Endothelial cell of umbilical vein (primary cell): ENCODE measurements around the gene FOXP1. TPM values are rescaled to one million over a fixed set of nuclear protein-coding genes. Genes with fewer than 3 reads are reported as not detected.

Source experiments
- BruUV-seq: library from RNA; stranded (reverse); fragments of 400-500 nt; replicated peaks from 2 replicates; lab custom pipeline; 2021; lab: Mats Ljungman, UMichigan
- CTCF ChIA-PET: fragments of 300-600, 350-600 bp; sonication (Branson Sonifier 250); formaldehyde crosslinking; loops from one replicate; lab custom pipeline; 2021; ENCODE audit warnings: antibody characterized with exemption, inconsistent platforms; lab: Charles Lee
- POLR2A ChIA-PET: fragments of 300-600, 350-600 bp; sonication (Branson Sonifier 250); formaldehyde crosslinking; loops from one replicate; lab custom pipeline; 2021; ENCODE audit warnings: antibody characterized with exemption, inconsistent platforms; lab: Charles Lee
- DNase-seq: peaks from one replicate; pipeline ENCODE4 v3.0.0-alpha.2; 2011; ENCODE audit warnings: low read depth, low spot score
- FAIRE-seq: peaks from 2 replicates; lab custom pipeline; 2011; peaks lifted over from hg19 to GRCh38; lab: Jason Lieb, UNC
- H2AFZ ChIP-seq: 2 replicates; pipeline ENCODE4 v1.6.0; 2012; ENCODE audit warnings: low read depth, low read length, control low read depth, inconsistent platforms
- H3K27ac ChIP-seq: 2 replicates; pipeline ENCODE4 v1.5.1; 2011; ENCODE audit warnings: low read depth, mild to moderate bottlenecking, control low read depth, low read length, moderate library complexity; ENCODE audit not compliant: insufficient read depth
- H3K27me3 ChIP-seq, 2 experiments: 2 replicates each; pipeline versions ENCODE4 v1.6.0 to v1.6.1; 2011; ENCODE audit warnings: low read length in 2 of 2, mixed read lengths in 1 of 2; ENCODE audit not compliant: control insufficient read depth in 2 of 2, insufficient read depth in 2 of 2
- H3K36me3 ChIP-seq, 2 experiments: 2 replicates in 1 of 2; 3 replicates in 1 of 2; pipeline ENCODE4 v1.5.1; 2011; ENCODE audit warnings: low read length in 2 of 2, mild to moderate bottlenecking in 1 of 2, moderate library complexity in 1 of 2; ENCODE audit not compliant: control insufficient read depth in 2 of 2, insufficient read depth in 2 of 2; ENCODE audit errors: extremely low read depth in 1 of 2
- H3K4me1 ChIP-seq: 3 replicates; pipeline ENCODE4 v1.5.1; 2011; ENCODE audit warnings: mild to moderate bottlenecking, low read length; ENCODE audit not compliant: control insufficient read depth, insufficient read depth; ENCODE audit errors: extremely low read depth
- H3K4me2 ChIP-seq: 2 replicates; pipeline ENCODE4 v1.6.1; 2011; ENCODE audit warnings: low read length, control low read depth, mixed read lengths; ENCODE audit not compliant: insufficient read depth
- H3K4me3 ChIP-seq, 3 experiments: fragments of 200-600 bp in 1 of 3; sonication (generic), shearing (Covaris generic) in 1 of 3; replicated peaks in 1 of 3; 2 replicates each; pipeline ENCODE4 v1.5.1; 2011 to 2016; ENCODE audit warnings: control low read depth in 3 of 3, low read length in 3 of 3, mild to moderate bottlenecking in 2 of 3, inconsistent platforms in 1 of 3, low read depth in 1 of 3, moderate library complexity in 1 of 3; ENCODE audit not compliant: insufficient read depth in 1 of 3
- H3K79me2 ChIP-seq: 2 replicates; pipeline ENCODE4 v1.6.0; 2012; ENCODE audit warnings: low read length, inconsistent platforms; ENCODE audit not compliant: control insufficient read depth, insufficient read depth
- H3K9ac ChIP-seq: replicated peaks from 2 replicates; pipeline ENCODE3; 2011; ENCODE audit warnings: low read length, control low read depth; ENCODE audit not compliant: insufficient read depth; ENCODE audit errors: extremely low read depth
- H3K9me1 ChIP-seq: replicated peaks from 3 replicates; pipeline ENCODE4 v1.6.0; 2011; ENCODE audit warnings: mild to moderate bottlenecking, low read length; ENCODE audit not compliant: control insufficient read depth, insufficient read depth; ENCODE audit errors: extremely low read depth
- H3K9me3 ChIP-seq: replicated peaks from 2 replicates; pipeline ENCODE4 v1.5.1; 2012; ENCODE audit warnings: low read length, inconsistent platforms; ENCODE audit not compliant: control insufficient read depth, insufficient read depth
- H4K20me1 ChIP-seq: replicated peaks from 2 replicates; pipeline ENCODE3; 2011; ENCODE audit warnings: mild to moderate bottlenecking, low read length; ENCODE audit not compliant: control insufficient read depth, insufficient read depth; ENCODE audit errors: extremely low read depth
- CTCF ChIP-seq, 2 donors: IDR thresholded peaks; 1 replicate in 1 of 2; 2 replicates in 1 of 2; pipeline ENCODE4 v1.5.1; 2011; ENCODE audit warnings: low read length in 2 of 2, mild to moderate bottlenecking in 2 of 2, moderate library complexity in 2 of 2, control low read depth in 1 of 2, inconsistent platforms in 1 of 2, low read depth in 1 of 2; ENCODE audit not compliant: insufficient read depth in 1 of 2; ENCODE audit errors: extremely low read depth in 1 of 2
- EZH2 ChIP-seq: IDR thresholded peaks from 2 replicates; pipeline ENCODE4 v1.6.1; 2012; ENCODE audit warnings: borderline replicate concordance, low read depth, mild to moderate bottlenecking, moderate library complexity, low read length, inconsistent platforms; ENCODE audit not compliant: severe bottlenecking
- FOS ChIP-seq: IDR thresholded peaks from 2 replicates; pipeline ENCODE4 v1.6.1; 2011; ENCODE audit warnings: mild to moderate bottlenecking, low read length, moderate library complexity, borderline replicate concordance; ENCODE audit not compliant: insufficient read depth
- GATA2 ChIP-seq: IDR thresholded peaks from 2 replicates; pipeline ENCODE4 v1.7.0; 2011; ENCODE audit warnings: low read depth, mild to moderate bottlenecking, moderate library complexity, mixed read lengths, low read length; ENCODE audit not compliant: insufficient read length, insufficient read depth
- JUN ChIP-seq: IDR thresholded peaks from 2 replicates; pipeline ENCODE4 v1.6.1; 2011; ENCODE audit warnings: borderline replicate concordance, low read depth; ENCODE audit not compliant: insufficient read length, insufficient read depth
- MAX ChIP-seq: IDR thresholded peaks from 2 replicates; pipeline ENCODE4 v1.6.1; 2011; ENCODE audit not compliant: insufficient read depth, insufficient read length
- MYC ChIP-seq: IDR thresholded peaks from one replicate; pipeline ENCODE4 v1.6.1; 2011; ENCODE audit warnings: mild to moderate bottlenecking, low read depth, low read length
- POLR2A ChIP-seq: IDR thresholded peaks from 2 replicates; pipeline ENCODE4 v1.6.1; 2012; ENCODE audit warnings: low read depth, mild to moderate bottlenecking, control low read depth, low read length
- POLR2AphosphoS5 ChIP-seq: IDR thresholded peaks from 2 replicates; pipeline ENCODE4 v1.6.1; 2012; ENCODE audit warnings: low read depth, mild to moderate bottlenecking, control low read depth, low read length, moderate library complexity; ENCODE audit not compliant: insufficient read depth
- dilution Hi-C: fragments of 300-500 bp; cut with MboI; formaldehyde crosslinking; loops from one replicate; pipeline ENCODE4 v1.15.0; 2019; ENCODE audit warnings: low sequenced_read_pairs; ENCODE audit not compliant: extremely low pct_ligation_motif_present
- intact Hi-C: fragments of 100-400 bp; cut with micrococcal nuclease; formaldehyde crosslinking; loops from one replicate; pipeline ENCODE4 v1.10.0; 2022
- polyA plus RNA-seq, 4 experiments: library from polyadenylated mRNA; depleted of rRNA in 3 of 4; stranded (reverse) in 3 of 4; unstranded in 1 of 4; fragments of >200 nt; gene quantifications; 2 replicates each; pipeline versions ENCODE4 v1.2.1 to v1.2.3, GENCODE V29; 2011 to 2012; ENCODE audit warnings: missing spikeins in 1 of 4
- total RNA-seq: library from RNA; stranded (reverse); gene quantifications from 2 replicates; pipeline ENCODE4 v1.2.3, GENCODE V29; 2021

FOXP1 gene
- total and polyA plus RNA-seq, 2 donors (not counting 3 experiments of a cell fraction or from before 2014, with no cell fraction given), result 41.0 to 107 TPM

DNA sequence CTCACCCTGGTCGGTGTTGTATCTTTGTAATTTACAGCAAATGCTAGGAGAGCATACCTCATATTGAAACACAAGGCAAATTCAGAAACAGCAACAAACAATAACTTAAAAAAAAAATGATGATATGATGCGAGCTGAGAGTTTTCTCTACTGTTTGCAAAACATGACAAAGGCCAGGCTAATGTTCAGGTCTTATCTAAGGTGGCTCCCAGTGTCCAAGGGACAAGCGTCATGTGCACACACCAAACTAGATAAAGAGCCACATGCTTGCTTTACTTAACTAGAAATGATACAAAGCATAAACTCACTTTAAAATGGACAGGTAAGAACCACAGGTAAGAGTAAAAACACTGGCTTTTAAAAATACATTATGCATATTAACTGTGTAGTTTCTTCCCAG, 375.9 kb downstream of the FOXP1 start:
- Histone ChIP-seq H3K4me3 (no peak overlapping the region), H3K27me3 (no peaks in the 10 kb centered on the region), H4K20me1 (no peaks in the 10 kb centered on the region), H3K4me2 (no peak overlapping the region), H3K36me3 (no peaks in the 10 kb centered on the region), H2AFZ (no peak overlapping the region), H3K4me1 (no peaks in the 10 kb centered on the region), H3K9me3 (no peaks in the 10 kb centered on the region), H3K9ac (no peak overlapping the region), H3K9me1 (no peaks in the 10 kb centered on the region), H3K27ac (no peak overlapping the region), H3K79me2 (no peaks in the 10 kb centered on the region)
- FAIRE-seq, result no peak
- dilution Hi-C loops, result no loop called here
- DNase-seq, result no peak
- intact Hi-C loops, result no loop called here
- POLR2A ChIA-PET, result no interaction called here
- CTCF ChIA-PET, result no interaction called here
- BruUV-seq, result no TSS peak
- TF ChIP-seq POLR2AphosphoS5, result no peak
- no peak for TF ChIP-seq FOS
- TF ChIP-seq MAX, result no peak
- no peak for TF ChIP-seq POLR2A

GRCh38 chr3:71206305-71207165, 377.0 kb downstream of the FOXP1 start:
- no peak for TF ChIP-seq CTCF (IDR thresholded peaks at IDR 0.05; ENCODE audit: extremely low read depth in 1 of 2, insufficient read depth in 1 of 2, low read depth in 1 of 2, low read length in 2 of 2)
- TF ChIP-seq POLR2AphosphoS5, result no peak
- TF ChIP-seq EZH2, result no peak
- TF ChIP-seq POLR2A, result no peak
- TF ChIP-seq FOS, result no peak
- TF ChIP-seq MYC, result no peak
- no peak for TF ChIP-seq MAX
- TF ChIP-seq JUN, result no peak
- no peak for TF ChIP-seq GATA2
- no peaks in the 10 kb centered on the region for H3K27me3 ChIP-seq
- H3K27ac ChIP-seq, result no peak overlapping the region
- H3K9ac ChIP-seq, result no peak overlapping the region
- no peak overlapping the region for H3K4me2 ChIP-seq
- intact Hi-C loops, result no loop called here
- no TSS peak for BruUV-seq
- no peak overlapping the region for H2AFZ ChIP-seq
- DNase-seq (peak; percentile 45), FAIRE-seq (no peak)
- H3K79me2 ChIP-seq, result no peaks in the 10 kb centered on the region
- H3K36me3 ChIP-seq, result no peaks in the 10 kb centered on the region
- H3K9me3 ChIP-seq, result no peaks in the 10 kb centered on the region
- dilution Hi-C loops, result no loop called here
- no peaks in the 10 kb centered on the region for H3K9me1 ChIP-seq
- CTCF ChIA-PET, result no interaction called here
- no peak overlapping the region for H3K4me3 ChIP-seq
- no peaks in the 10 kb centered on the region for H3K4me1 ChIP-seq
- POLR2A ChIA-PET, result interaction anchor here (0.6 kb wide), 1 partner anchor 308 kb away, joined by 9 read pairs; no protein-coding TSS in a partner anchor
- H4K20me1 ChIP-seq, result no peaks in the 10 kb centered on the region
